Measurements from ENCODE around the gene DOCK1.

DOCK1 gene

DNA sequence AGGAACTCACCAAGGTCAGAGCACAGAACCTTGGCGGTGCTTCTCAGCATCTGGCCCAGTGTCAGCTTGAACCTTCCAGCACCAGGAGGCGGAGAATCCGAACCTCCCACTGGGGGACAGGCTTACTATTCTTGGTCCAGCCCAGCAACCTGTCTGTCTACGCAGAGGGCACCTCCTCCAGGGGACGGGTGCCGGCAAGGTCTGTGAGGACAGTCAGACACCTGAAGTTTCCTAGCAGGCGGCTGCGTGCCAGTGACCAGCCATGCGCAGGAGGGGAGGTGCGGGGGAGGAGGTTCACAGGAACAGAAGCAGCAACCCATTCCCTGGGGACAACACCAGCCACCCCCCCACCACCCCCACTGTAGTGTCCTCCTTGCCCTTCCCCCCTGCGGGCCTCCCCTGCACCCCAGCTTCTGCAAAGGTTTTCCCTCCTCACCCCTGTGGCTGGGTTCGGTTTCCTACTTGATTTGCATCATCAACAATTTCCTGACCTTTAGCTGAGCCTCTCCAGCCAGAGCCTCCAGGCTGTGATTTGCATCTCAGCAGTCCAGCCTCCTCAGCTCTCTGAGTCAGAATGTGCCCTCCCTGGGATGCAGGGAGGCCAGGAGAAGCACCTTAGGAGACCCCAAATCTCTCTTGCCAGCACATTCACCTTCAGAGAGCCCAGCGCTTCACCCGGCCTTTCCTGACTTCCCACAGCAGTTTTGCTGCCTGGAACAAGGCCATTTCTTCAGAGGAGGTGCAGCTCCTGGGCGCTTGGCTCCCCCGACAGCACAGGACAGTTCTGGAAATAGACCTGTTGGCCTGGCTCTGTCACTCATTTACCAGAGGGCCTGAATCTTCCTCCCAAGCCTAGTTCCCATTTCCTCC lies 536.4 kb downstream of the DOCK1 start:
- no peak overlapping the region for H3K4me3 ChIP-seq (replicated peaks; ENCODE audit: low read depth, low read length)
- no peak for DNase-seq (ENCODE audit: low read depth)
- TF ChIP-seq, protein P1, sequence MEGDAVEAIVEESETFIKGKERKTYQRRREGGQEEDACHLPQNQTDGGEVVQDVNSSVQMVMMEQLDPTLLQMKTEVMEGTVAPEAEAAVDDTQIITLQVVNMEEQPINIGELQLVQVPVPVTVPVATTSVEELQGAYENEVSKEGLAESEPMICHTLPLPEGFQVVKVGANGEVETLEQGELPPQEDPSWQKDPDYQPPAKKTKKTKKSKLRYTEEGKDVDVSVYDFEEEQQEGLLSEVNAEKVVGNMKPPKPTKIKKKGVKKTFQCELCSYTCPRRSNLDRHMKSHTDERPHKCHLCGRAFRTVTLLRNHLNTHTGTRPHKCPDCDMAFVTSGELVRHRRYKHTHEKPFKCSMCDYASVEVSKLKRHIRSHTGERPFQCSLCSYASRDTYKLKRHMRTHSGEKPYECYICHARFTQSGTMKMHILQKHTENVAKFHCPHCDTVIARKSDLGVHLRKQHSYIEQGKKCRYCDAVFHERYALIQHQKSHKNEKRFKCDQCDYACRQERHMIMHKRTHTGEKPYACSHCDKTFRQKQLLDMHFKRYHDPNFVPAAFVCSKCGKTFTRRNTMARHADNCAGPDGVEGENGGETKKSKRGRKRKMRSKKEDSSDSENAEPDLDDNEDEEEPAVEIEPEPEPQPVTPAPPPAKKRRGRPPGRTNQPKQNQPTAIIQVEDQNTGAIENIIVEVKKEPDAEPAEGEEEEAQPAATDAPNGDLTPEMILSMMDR (IDR thresholded peaks at IDR 0.05; ENCODE audit: low read length, missing control alignments): no peak

DNA sequence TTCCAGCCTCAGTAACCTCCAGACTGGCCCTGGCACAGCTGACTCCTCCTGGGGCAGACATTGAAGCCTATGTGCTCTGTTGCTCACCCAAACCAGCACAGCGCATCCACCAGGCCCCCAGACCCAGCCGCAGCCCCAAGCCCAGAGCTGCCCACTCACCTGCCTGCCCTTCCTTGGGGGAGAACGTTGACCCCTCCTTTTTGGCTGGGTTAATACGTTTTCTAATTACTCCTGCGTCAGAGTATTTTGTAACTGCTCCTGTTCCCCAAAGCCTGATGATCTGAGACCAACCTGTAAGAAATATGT lies 536.9 kb downstream of the DOCK1 start:
- H3K4me3 ChIP-seq (replicated peaks; ENCODE audit: low read depth, low read length): no peak overlapping the region
- DNase-seq (ENCODE audit: low read depth): no peak
- TF ChIP-seq, protein P1 (IDR thresholded peaks at IDR 0.05; ENCODE audit: low read length, missing control alignments): no peak

DNA sequence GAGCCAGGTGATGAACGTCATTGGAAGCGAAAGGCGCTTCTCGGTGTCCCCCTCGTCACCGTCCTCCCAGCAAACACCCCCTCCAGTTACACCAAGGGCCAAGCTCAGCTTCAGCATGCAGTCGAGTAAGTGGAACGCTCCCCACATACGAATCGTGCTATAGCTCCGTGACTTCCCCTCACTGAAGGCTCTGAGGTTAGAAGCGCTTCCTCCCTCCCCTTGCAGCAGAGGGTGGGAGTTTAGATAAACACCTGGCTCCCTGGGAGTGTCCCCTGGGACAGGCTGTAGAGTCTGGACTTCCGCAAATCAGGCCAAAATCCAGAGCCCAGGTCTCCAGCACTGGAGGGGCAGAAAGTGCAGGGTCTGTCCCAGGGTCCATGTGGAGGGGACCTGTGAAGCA lies 538.9 kb downstream of the DOCK1 start:
- H3K4me3 ChIP-seq (replicated peaks; ENCODE audit: low read depth, low read length): no peak overlapping the region
- TF ChIP-seq, protein P1 (IDR thresholded peaks at IDR 0.05; ENCODE audit: low read length, missing control alignments): no peak

DNA sequence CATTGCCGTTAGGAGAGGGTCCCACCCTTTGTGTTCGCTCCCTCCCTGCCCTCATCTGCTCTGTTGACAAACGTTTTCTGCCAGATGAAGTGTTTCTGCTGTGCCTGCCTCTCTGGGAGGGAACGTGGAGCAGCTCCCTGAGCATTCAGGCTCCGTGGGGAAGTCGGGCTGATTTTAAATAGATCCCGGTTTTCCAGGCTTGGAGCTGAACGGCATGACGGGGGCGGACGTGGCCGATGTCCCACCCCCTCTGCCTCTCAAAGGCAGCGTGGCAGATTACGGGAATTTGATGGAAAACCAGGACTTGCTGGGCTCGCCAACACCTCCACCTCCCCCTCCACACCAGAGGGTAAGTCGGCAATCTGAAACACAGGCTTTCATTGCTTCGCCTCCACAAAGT lies 542.0 kb downstream of the DOCK1 start:
- TF ChIP-seq, protein P1 (IDR thresholded peaks at IDR 0.05; ENCODE audit: low read length, missing control alignments): no peak
- DNase-seq (ENCODE audit: low read depth): no peak
- no peak overlapping the region for H3K4me3 ChIP-seq (replicated peaks; ENCODE audit: low read depth, low read length)

More for the DNA sequence above, 538.9 kb downstream of the DOCK1 start:
- DNase-seq (ENCODE audit: low read depth): no peak

DNA sequence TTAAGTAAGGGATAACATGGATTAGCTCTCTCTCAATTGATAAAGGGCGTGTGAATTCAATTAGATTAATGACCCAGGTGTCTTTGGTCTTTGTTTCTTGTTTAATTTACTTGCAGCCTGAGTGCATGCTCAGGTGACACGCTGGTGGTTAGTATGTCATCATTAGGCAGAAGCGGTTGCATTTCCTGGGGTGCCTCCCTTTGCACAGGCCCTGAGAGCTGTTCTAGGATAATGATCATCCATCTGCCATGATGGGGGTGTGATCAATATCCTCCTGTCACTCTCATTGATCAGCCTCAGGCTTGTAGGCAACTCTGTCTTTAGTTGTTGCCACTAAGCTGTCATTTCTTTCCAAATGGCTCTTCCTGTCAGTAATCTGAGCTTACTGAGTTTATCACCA lies 544.3 kb downstream of the DOCK1 start:
- TF ChIP-seq, protein P1 (IDR thresholded peaks at IDR 0.05; ENCODE audit: low read length, missing control alignments): no peak
- DNase-seq (ENCODE audit: low read depth): no peak
- no peak overlapping the region for H3K4me3 ChIP-seq (replicated peaks; ENCODE audit: low read depth, low read length)

DNA sequence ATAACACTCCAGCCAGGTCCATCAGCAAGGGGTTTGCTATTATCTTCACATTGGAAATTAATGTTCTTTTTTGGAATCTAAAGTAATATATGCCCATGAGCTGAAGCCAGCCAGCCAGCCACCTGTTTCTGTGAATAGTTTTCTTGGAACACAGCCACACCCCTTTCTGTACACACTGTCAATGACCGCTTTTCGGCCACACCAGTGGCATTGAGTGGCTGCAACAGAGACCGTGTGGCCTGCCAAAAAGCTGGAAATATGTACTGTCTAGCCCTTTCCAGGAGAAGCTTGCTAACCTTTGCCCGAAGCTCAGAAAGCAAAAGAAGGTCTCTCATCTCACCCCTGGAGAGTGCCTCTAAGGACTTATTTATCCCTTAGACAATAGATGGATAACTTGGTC lies 545.4 kb downstream of the DOCK1 start:
- TF ChIP-seq, protein P1 (IDR thresholded peaks at IDR 0.05; ENCODE audit: low read length, missing control alignments): no peak
- DNase-seq (ENCODE audit: low read depth): no peak
- no peak overlapping the region for H3K4me3 ChIP-seq (replicated peaks; ENCODE audit: low read depth, low read length)

DNA sequence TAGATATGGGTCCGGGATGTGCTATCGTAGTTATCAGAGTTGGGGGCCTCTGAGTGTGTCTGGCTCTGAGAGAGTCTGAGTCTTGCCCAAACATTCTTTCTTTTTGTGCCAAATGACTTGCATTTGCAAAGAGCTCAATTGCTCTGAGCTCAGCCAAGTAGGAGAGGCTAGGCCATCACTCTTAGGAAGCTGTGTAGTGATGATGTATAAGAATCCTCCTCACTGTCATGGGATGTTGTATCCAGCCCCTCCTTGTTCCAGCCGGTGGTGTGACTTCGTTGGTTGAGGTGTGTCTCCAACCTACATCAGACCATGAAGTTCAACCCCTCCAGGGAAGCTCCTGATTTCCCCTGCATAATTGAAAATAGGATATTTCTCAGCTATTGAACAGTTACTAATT lies 546.4 kb downstream of the DOCK1 start:
- no peak for DNase-seq (ENCODE audit: low read depth)
- H3K4me3 ChIP-seq (replicated peaks; ENCODE audit: low read depth, low read length): no peak overlapping the region
- TF ChIP-seq, protein P1 (IDR thresholded peaks at IDR 0.05; ENCODE audit: low read length, missing control alignments): no peak

Measured in fibroblast of pulmonary artery (primary cell).